ENCODE measurements around the gene MRM1. TPM values are rescaled to one million over a fixed set of nuclear protein-coding genes. Genes with fewer than 3 reads are reported as not detected.
A peak's percentile ranks its signal among the peaks of the same experiment; 100 is the strongest.

MRM1 gene
- total RNA-seq, 1 experiment from 2014 or later = 19.3 TPM

GRCh38 chr17:36610474-36610873 lies 9.1 kb downstream of the MRM1 start:
- H3K4me3 ChIP-seq (ENCODE audit: insufficient read depth, low read depth, low read length) = no peak overlapping the region
- no peaks in the 10 kb centered on the region for H3K36me3 ChIP-seq (replicated peaks; ENCODE audit: control insufficient read depth, insufficient read depth, low read length)
- no peaks in the 10 kb centered on the region for H3K27me3 ChIP-seq (ENCODE audit: control insufficient read depth, insufficient read depth, low read length)
- DNase-seq = no peak

- no peaks in the 10 kb centered on the region for H3K27me3 ChIP-seq (ENCODE audit: control insufficient read depth, insufficient read depth, low read length)
- H3K36me3 ChIP-seq (replicated peaks; ENCODE audit: control insufficient read depth, insufficient read depth, low read length) = no peaks in the 10 kb centered on the region
- no peak for DNase-seq
- H3K4me3 ChIP-seq (ENCODE audit: insufficient read depth, low read depth, low read length) = no peak overlapping the region
Observed at GRCh38 chr17:36611345-36612072, 10.1 kb downstream of the MRM1 start.

- H3K4me3 ChIP-seq (ENCODE audit: insufficient read depth, low read depth, low read length) = no peak overlapping the region
- DNase-seq = no peak
- H3K27me3 ChIP-seq (ENCODE audit: control insufficient read depth, insufficient read depth, low read length) = no peaks in the 10 kb centered on the region
- H3K36me3 ChIP-seq (replicated peaks; ENCODE audit: control insufficient read depth, insufficient read depth, low read length) = no peaks in the 10 kb centered on the region
Observed at GRCh38 chr17:36612323-36612722, 10.9 kb downstream of the MRM1 start.

GRCh38 chr17:36613155-36613554 lies 11.8 kb downstream of the MRM1 start:
- DNase-seq = no peak
- Histone ChIP-seq H3K4me3 (ENCODE audit: insufficient read depth, low read depth, low read length) (no peak overlapping the region), H3K27me3 (ENCODE audit: control insufficient read depth, insufficient read depth, low read length) (no peaks in the 10 kb centered on the region)

GRCh38 chr17:36614081-36614480 lies 12.7 kb downstream of the MRM1 start:
- H3K36me3 ChIP-seq (replicated peaks; ENCODE audit: control insufficient read depth, insufficient read depth, low read length) = no peaks in the 10 kb centered on the region
- no peak for DNase-seq
- no peak overlapping the region for H3K4me3 ChIP-seq (ENCODE audit: insufficient read depth, low read depth, low read length)
- H3K27me3 ChIP-seq (ENCODE audit: control insufficient read depth, insufficient read depth, low read length) = no peaks in the 10 kb centered on the region

More at GRCh38 chr17:36613155-36613554, 11.8 kb downstream of the MRM1 start:
- H3K36me3 ChIP-seq (replicated peaks; ENCODE audit: control insufficient read depth, insufficient read depth, low read length) = no peaks in the 10 kb centered on the region

- Histone ChIP-seq H3K36me3 (replicated peaks; ENCODE audit: control insufficient read depth, insufficient read depth, low read length) (no peaks in the 10 kb centered on the region), H3K4me3 (ENCODE audit: insufficient read depth, low read depth, low read length) (no peak overlapping the region), H3K27me3 (ENCODE audit: control insufficient read depth, insufficient read depth, low read length) (no peaks in the 10 kb centered on the region)
- no peak for DNase-seq
Observed at GRCh38 chr17:36614933-36615332, 13.6 kb downstream of the MRM1 start.

GRCh38 chr17:36616061-36617029 lies 15.0 kb downstream of the MRM1 start:
- no peak for DNase-seq
- Histone ChIP-seq H3K4me3 (ENCODE audit: insufficient read depth, low read depth, low read length) (no peak overlapping the region), H3K36me3 (replicated peaks; ENCODE audit: control insufficient read depth, insufficient read depth, low read length) (no peaks in the 10 kb centered on the region), H3K27me3 (ENCODE audit: control insufficient read depth, insufficient read depth, low read length) (no peaks in the 10 kb centered on the region)

- no peaks in the 10 kb centered on the region for H3K27me3 ChIP-seq (ENCODE audit: control insufficient read depth, insufficient read depth, low read length)
- H3K36me3 ChIP-seq (replicated peaks; ENCODE audit: control insufficient read depth, insufficient read depth, low read length) = no peaks in the 10 kb centered on the region
- no peak overlapping the region for H3K4me3 ChIP-seq (ENCODE audit: insufficient read depth, low read depth, low read length)
- no peak for DNase-seq
Observed at GRCh38 chr17:36617773-36618172, 16.4 kb downstream of the MRM1 start.

- Histone ChIP-seq H3K4me3 (ENCODE audit: insufficient read depth, low read depth, low read length) (no peak overlapping the region), H3K27me3 (ENCODE audit: control insufficient read depth, insufficient read depth, low read length) (no peaks in the 10 kb centered on the region), H3K36me3 (replicated peaks; ENCODE audit: control insufficient read depth, insufficient read depth, low read length) (no peaks in the 10 kb centered on the region)
- no peak for DNase-seq
Observed at GRCh38 chr17:36623281-36623680, 21.9 kb downstream of the MRM1 start.

- Histone ChIP-seq H3K4me3 (ENCODE audit: insufficient read depth, low read depth, low read length) (no peak overlapping the region), H3K27me3 (ENCODE audit: control insufficient read depth, insufficient read depth, low read length) (no peaks in the 10 kb centered on the region), H3K36me3 (replicated peaks; ENCODE audit: control insufficient read depth, insufficient read depth, low read length) (no peaks in the 10 kb centered on the region)
- DNase-seq = no peak
Observed at GRCh38 chr17:36625188-36625587, 23.8 kb downstream of the MRM1 start.

- H3K36me3 ChIP-seq (replicated peaks; ENCODE audit: control insufficient read depth, insufficient read depth, low read length) = no peaks in the 10 kb centered on the region
- peak; percentile 80 for DNase-seq
- no peak overlapping the region for H3K4me3 ChIP-seq (ENCODE audit: insufficient read depth, low read depth, low read length)
Observed at GRCh38 chr17:36627101-36627500, 25.7 kb downstream of the MRM1 start.

GRCh38 chr17:36628576-36628975 lies 27.2 kb downstream of the MRM1 start:
- no peak overlapping the region for H3K4me3 ChIP-seq (ENCODE audit: insufficient read depth, low read depth, low read length)
- peaks cover 3% of the 10 kb centered on the region for H3K27me3 ChIP-seq (ENCODE audit: control insufficient read depth, insufficient read depth, low read length)
- H3K36me3 ChIP-seq (replicated peaks; ENCODE audit: control insufficient read depth, insufficient read depth, low read length) = no peaks in the 10 kb centered on the region
- no peak for DNase-seq

More at GRCh38 chr17:36627101-36627500, 25.7 kb downstream of the MRM1 start:
- H3K27me3 ChIP-seq (ENCODE audit: control insufficient read depth, insufficient read depth, low read length) = no peaks in the 10 kb centered on the region; the same call in none of the 2 replicates

- Histone ChIP-seq H3K36me3 (replicated peaks; ENCODE audit: control insufficient read depth, insufficient read depth, low read length) (no peaks in the 10 kb centered on the region), H3K27me3 (ENCODE audit: control insufficient read depth, insufficient read depth, low read length) (peaks cover 3% of the 10 kb centered on the region), H3K4me3 (ENCODE audit: insufficient read depth, low read depth, low read length) (no peak overlapping the region)
- peak; percentile 93 for DNase-seq
Observed at GRCh38 chr17:36629252-36629847, 28.0 kb downstream of the MRM1 start.

- no peak overlapping the region for H3K4me3 ChIP-seq (ENCODE audit: insufficient read depth, low read depth, low read length)
- DNase-seq = no peak
- H3K36me3 ChIP-seq (replicated peaks; ENCODE audit: control insufficient read depth, insufficient read depth, low read length) = no peaks in the 10 kb centered on the region
- H3K27me3 ChIP-seq (ENCODE audit: control insufficient read depth, insufficient read depth, low read length) = peaks cover 3% of the 10 kb centered on the region
Observed at GRCh38 chr17:36629970-36630502, 28.7 kb downstream of the MRM1 start.

All from H7 (cell line).